Measurements from ENCODE around the gene CDRT4.

The CDRT4 gene

DNA sequence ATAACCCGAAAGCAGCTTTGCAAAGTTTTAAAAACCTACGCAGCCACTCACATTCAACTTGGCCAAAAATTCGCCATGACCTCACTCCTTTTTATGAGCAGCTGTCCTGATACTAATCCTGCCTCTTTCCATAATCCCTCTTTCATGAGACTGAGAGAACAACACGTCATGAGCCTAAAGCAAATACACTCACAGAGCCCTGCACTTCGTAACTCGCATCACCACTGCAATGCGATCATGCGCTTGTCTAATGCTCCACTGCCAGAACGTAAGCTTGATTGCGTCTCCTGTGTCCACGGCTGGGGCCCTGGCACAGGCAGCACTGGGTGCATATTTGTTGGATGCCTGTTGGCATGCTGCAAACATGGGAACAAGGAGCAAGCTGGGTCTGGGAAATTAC lies 36.2 kb downstream of the CDRT4 start:
- DNase-seq, result no peak

DNA sequence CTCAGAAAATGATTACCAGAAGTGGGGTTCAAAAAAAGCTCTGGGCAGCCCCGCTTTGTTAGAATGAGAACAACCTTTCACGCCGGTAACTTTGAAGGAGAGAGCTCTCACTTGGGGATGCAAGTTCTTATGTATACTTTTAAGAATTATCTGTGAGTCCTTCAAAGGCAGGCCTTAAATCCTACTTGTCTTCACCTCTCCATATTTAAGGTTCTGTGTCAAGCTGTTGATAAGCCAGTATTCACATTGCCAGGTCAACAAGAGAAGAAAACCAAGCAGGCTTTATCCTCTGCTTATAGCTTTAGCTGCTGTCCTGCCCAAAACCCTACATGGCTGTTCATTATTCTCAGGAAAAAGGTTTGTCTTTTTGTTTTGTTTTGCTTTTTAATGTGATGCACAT lies 42.9 kb downstream of the CDRT4 start:
- DNase-seq, result no peak

DNA sequence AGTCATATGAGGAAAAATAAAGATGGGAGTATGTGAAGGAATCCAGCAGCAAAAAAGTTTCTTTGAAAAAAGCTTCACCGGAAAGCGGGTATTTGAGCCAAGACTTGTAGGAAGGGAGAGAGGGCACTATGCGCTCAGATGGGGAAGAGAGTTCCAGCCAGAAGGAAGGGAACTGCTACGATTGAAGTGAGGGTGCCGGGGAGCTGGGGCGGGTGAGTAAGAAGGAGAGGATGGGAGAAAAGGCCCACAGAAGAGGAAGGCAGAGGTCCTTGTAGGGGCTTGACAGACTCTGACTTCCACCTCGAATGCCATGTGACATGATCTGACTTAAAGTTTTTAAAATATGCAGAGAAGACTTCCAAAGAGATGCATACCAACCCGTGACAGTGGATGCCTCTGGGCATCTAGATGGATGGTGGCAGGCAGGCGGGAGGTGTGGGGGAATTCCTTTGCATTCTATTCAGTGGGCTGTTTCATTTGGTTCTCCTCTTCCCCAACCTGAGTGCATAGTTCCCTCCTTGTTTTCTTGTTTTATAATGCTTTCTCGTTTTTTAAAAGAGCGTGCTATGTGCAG lies 44.9 kb downstream of the CDRT4 start:
- no peak for DNase-seq

DNA sequence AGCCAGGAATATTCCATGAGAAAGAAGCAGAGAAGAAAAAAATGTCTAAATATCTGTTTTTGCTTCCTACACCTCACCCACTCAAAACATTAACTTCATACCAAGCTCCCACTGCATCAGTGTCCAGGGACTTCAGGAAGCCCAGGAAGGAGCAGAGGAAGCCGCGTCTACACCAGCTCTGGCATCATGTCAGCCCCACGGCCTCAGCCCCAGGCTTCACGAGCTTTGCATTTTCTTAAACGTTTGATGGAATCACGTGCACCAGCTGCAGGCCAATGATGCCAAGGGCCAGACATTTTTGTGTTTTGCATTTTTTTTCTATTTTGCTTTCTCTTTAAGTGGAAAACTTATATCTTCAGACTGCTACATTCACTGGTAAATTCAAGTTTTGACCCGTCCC lies 48.6 kb downstream of the CDRT4 start:
- DNase-seq, result no peak

DNA sequence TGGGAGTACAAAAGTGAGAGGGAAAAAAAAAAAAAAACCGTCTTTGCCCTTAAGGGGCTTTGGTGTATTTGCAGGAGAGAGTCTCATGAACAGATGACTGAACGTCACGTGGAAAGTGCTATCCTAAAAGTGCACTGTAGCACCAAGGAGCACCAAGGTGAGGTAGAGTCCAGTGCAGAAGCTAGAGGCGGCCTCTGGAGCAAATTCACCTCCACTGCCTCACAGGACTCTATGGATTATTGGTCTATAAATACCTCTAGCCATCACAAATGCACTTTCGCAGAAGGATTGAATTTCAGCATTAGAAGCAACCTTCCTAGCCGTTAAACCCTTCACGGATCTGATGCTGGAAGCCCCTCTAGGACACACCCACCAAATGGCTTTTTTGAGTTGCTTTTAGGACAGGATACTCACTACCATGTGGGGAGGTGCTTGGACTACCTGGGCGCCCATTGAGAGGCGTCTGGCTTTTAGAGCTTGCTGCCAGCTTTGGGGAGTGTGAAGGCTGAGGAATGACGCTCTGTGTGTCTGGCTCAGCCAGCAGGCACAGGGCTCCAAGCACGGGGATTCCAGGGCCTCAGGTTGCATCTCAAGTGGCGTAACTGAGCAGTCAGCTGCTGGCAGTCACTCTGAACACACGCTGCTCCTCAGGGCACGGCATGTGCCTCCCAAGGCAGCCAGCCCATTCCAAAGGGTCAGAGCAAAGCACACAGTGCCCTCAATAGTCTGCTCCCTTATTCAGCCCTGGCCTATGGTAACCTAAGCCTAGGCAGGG lies 52.7 kb downstream of the CDRT4 start:
- DNase-seq, result no peak

DNA sequence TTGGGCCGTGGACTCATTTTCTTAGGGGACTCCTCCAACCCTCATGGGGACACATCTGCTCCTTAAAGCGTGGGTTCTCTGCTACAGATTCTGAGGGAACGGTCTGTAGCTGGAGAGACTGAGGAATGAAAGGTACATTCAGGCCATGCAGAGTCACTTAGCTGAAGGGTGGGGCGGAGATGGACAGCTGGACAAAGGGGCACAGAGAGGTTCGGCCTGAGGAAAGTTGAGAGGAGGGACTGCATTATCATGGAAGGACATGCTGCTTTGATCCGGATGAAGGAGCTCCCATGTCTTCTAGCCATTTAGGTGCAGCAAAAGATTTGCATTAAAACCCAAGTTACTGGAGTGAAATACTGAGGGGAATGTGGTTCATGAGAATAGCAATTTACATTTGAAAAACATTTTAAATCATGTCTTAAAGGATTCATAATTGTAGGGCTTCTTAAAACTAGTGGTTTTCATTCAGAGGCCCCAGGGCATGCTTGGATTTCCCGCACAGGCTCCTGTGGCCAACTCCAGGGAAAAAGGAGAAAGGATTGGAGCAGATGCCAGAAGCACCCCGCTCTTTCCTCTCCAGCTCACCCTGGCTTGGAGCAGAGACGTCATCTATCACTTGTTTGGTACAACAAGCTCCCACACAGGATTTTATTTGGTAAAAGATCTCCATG lies 54.2 kb downstream of the CDRT4 start:
- no peak for DNase-seq

DNA sequence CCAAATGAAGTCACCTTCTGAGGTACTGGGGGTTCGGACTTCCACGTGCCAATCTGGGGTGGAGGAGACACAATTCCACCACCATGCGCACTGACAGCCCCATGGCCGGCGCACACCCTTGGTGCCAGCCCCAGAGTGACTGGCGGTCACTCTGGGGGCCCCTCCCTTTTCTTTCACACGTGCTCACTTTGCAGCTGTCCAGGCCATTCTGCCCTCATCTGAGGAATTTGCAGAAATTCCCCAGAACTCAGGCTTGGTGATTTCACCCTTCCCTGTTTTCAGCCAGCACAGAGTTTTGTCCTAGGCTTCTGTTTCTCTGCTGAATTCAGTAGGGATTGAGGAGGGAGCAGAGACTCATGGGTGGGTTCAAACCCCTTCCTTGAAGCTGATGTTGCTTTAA lies 54.8 kb downstream of the CDRT4 start:
- no peak for DNase-seq

DNA sequence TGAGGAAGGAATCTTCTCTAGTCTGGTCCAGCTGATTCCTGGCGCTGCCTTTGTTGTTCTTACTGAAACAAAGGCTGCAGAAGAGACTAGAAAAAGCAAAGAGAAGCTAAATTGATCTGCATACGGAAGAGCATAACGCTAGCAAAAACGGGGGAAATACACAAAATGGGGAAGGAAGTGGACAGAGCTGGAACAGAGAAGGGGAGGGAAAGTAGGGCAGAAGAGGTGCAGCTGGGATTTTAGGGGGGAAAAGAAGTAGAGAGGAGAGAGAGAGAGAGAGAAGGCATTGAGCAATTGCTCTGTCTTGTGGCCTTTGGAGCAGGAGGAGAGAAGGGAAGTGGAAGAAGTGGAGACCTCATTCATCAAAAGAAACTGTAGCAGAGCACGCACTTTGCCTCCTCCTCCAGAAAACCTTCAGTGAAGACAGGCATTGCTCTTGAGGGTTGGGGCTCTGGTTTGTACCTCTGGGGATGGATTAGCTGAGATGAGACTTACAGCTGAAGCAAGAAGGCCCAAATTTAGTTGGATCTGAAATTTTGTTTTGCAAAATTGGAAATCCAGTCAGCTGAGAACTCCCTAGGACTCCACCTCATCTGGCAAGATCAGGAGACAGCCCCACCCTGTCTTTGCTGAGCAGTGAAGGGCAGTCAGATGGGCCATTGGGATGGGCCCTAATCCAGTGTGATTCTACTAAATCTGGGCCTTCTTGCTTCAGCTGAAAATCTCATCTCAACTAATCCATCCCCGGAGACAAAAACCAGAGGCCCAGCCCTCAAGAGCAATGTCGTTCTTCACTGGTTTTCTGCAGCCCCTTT lies 55.8 kb downstream of the CDRT4 start:
- DNase-seq, result no peak

DNA sequence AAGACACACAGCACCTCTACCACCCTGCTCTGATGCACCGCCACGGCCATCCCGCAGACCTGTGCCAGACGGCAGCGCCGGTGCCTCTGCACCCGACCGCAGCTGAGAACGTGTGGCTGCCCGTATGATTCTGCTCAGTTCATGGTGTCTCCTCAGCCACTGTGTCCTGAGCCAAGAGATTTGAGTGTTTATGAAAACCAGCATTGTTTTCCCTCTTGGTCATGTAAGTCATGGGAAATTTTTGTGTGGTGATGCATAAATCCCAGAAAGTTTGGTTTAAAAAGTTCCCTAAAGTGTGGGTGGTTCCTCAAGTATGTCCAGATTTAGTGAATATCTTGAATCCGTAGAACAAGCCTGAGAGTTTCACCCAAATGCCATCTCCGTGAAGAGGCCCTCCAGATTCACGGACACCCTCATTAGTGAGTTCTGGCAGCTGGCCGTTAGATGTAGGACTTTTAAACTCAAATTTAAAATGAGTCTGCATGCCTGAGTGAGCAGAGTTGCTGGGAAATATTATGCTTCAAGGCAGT lies 57.6 kb downstream of the CDRT4 start:
- DNase-seq, result no peak

DNA sequence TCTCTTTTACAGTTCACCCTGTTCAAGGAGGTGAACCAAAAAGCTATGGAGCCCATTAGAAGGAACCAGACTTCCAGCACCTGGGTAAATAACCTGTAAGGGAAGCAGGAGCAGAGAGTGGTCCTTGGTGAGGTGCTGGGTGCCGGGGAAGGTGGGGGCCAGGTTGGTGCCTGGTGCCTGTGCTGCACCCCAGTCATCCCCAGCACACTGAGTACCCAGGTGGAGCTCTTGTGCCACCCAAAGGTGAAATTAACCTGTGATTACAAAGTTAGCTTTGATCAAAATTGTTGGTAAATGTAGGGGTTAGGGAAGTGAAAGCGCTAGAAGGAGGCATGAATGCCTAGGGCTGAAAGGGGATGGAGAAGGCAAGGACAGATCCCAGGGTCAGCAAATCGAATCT lies 58.6 kb downstream of the CDRT4 start:
- DNase-seq, result no peak

DNA sequence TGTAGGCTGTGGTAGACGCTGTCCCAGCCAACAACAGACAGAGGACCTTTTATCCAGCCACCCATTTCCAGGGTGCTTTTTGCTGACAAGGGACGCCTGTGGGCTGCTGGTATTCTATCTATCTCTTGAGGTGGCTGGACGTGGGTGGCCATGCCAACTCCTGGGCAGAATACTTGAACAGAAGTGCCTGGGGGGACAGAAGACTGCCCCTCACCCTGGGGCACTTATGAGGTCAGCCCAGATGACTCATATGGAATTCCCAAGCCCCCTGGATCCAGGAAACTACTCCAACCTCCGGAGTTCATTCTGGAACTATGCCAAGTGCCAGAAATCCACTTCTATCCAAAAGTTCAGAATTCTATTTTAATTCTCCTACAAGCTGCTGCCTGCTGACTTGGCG lies 61.3 kb downstream of the CDRT4 start:
- DNase-seq, result no peak

DNA sequence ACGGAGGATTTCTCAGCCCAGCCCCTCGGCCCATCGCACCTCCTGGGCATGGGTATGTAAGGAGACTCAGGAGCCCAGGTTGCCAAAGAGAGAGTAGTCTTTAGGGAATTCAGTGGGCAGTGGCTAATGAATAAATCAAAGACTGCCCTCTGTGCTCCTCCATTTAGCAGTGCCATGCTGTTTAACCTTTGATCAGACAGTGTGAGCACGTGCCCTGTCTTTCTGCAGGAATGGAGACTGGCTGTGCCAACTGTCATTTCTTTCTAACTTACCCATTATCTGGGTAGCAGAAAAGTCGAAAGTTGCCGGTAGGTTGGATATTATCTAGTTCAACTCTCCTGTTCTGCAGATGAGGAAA lies 62.4 kb downstream of the CDRT4 start:
- DNase-seq, result no peak

DNA sequence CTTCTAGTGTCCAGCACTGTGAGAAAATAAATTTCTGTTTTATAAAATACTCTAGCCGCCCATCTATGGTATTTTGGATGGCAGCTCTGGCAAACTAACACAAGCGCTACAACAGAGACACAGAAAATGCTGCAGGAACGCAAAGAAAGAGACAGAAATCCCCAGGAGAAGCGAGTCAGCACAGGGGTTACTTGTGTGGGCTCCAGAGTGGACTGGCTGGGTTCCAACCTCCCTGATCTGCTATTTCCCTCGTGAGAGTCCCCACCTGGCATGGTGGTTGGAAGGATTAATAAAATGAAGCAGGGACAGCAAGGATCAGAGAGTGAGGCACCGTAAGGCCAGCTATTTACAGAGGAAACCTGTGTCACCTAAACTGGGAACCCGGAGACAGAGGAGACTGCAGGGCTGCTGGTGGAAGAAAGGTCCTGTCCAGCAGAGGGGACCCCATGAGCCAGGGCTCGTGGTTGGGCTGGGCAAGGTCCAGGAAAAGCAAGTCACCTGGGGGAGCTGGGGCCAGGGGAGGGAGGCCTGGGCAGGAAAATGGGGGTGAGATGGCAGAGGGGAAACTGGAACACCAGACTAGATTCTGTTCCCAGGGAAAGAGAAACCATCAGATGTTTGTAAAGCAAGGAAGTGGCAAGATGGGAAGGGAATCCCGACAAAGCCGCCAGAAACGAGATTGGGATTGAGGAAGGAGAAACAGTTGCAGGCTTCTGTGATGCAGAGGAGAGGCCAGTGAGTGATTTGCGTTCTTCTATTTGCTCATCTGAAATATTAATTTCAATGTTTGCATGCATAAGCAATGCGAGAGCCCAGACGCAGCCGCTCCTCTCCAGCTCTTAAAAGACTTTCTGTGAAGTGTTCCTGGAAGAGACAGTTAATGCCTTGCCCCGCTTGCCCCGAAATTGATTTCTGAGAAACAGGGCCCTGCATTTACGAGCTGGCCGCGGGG lies 63.0 kb downstream of the CDRT4 start:
- no peak for DNase-seq

DNA sequence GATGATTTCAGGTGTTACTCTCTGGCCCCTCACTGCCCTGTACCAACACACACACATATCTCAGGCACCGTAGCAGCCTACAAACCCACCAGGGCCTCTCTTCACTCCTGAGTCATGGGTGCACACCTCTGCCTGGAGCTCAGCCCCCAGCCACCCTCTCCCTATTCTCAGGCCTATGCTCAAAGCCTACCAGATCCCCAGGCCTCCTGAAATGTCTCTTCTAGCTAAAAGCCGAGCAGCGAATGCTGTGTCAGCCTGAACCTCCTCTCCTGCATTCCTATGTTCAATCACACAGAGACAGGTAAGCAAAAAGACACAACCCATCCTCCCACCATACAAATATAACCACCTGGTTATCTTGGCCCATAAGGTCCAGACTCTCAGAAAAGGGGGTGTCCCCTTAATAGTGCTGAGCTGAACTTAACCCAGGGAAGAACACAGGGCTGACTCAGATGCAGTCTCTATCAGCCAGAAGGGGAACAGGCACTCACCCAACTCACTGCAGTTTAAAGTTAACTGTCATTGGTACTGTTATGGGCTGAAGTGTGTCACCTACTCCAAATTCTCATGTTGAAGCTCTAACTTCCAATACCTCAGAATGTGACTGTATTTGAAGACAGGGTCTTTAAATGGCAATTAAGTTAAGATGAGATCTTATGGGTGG lies 64.0 kb downstream of the CDRT4 start:
- DNase-seq, result no peak

DNA sequence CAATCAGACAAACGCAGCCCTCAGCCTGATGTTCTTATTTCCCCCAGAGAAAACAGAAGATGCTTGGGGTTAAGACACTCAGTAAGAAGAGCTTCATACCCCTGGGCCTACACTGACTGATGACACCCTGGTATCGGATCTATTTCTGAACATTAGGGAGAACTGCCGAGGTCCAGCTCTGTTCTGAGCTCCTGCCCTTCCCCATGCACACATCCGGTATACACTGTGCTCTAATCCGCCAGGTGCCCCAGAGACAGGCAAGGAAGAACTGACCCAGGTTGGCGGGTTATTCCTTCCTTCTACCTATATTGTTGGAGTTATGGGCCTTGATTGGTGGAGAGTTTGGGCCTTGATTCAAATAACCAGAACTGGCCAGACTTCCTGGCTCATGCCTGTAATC lies 68.0 kb downstream of the CDRT4 start:
- no peak for DNase-seq

DNA sequence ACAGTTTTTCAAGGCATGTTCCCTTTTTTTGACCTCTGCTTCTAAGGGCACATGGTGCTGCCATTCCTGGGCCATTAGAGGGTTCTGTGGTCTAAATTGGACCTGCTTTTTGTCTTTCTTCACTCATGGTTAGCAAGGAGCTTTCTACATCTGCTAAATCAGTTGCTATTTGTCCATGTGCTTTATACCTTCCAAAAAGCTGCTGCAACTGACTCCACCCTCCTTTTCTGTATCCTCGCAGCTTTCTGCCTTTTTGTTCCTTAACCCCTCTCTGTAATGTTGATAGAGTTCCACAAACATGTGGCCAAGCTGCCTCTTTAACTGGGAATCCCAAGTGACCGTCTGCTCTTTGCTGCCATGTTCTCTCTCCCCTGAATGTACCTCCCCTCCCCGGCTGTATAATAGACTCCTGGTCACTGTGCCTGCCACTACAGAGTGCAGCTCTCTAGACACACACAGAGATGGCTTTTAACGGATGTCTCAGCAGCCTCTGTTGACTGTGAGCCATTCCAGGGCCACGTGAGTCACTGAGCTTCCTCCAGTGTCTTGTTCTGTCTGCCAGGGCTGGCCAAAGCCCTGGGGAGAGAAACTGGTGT lies 68.6 kb downstream of the CDRT4 start:
- no peak for DNase-seq

DNA sequence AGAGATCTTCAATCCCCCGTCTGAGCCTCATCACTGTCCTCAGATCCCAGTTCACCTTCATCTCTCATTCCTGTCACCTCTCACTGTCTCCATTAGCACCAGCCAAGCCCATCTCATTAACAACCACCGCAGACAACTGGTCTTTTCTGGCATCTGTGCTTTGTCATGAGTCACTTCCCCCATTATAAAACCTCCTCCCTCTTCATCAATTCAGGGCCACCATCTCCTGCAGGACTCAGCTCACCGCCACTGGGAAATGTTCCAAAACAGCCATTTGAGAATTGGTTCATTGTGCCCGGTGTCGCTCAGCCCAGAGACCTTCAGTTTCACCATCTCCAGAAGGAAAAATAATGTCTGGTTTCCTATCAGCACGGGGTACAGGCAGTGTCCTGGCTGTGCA lies 69.1 kb downstream of the CDRT4 start:
- DNase-seq, result no peak

DNA sequence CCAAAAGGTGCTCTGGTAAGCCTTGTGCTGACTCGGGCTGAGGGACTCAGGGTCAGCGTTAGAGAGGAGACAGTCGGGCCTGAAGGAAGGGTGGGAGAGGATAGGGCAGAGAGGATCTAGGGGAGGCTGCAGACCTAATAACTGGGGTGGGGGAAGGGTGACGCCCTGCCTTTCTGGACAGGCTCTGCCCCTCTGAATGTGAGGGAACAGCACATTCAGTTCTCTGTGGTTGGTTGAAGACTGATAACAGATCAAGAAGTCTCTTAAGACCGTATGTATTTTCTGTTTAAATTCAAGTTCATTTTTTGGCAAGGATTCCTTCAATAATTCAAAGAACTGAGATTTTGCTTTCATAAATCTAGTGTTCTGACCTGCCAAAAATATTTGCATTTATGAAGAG lies 69.8 kb downstream of the CDRT4 start:
- DNase-seq, result no peak

DNA sequence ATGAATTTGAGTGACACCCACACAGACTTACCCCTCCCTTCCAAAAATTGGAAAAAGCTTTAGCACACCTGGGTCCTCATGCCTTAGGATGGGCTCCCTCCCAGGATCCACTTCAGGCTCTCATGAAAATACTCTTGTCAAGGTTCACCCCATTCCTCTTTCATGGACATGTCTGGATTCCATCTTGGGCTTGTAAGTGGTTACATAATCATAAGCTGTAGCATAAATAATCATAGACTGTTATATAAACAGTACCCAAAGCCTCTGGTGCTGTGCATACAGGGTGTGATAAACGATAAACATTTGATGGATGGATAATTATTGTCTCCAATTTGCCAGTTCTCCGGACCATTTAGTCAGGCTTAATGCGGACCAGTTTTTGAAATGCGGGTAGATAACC lies 72.3 kb downstream of the CDRT4 start:
- no peak for DNase-seq

DNA sequence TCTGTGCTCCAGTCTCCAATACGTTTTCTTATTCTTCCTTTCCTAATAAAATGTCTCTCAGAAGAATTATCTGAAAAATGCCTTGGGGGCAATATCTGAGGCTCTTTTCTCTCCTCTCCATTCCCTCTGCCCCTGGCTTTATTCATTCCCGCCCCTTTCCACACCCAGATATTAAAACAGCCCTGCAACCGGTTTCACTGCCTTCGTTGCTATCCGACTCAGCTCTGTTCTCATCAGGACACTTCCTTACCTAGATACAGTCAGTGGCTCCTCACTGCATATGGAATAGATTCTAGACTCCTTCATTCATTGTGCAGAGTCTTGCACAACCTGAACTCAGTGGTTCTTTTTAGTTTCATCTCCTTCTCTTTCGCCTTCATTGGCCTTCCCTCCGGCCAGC lies 74.0 kb downstream of the CDRT4 start:
- no peak for DNase-seq

DNA sequence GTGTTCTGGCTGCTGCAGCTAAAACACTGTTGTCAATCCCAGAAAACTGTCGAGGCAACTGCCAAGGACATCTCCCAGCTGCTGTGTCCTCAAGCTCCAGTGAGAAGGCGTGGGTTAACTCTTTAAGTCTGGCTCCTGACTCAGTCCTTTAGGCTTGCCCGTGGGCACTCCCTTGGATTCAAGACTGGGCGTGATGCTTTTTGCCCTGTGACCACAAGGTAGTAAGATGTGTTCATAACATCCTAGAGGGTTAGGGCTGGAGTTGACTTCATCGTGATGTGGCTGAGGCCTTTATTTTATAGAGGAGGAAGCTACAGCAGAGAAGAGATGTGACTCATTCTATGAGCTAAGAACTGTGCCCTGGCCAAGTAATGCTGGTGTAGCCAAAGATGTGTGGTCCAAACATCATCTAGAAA lies 75.1 kb downstream of the CDRT4 start:
- no peak for DNase-seq
